PC-3 (cell line): ENCODE data around the gene VARS2.

Experiments used
- CTCF ChIP-seq: fragments of 300-600 bp; sonication (generic); conservative IDR thresholded peaks from 2 replicates; pipeline ENCODE4 v1.5.1; 2017; ENCODE audit warnings: antibody characterized with exemption, low read depth, mild to moderate bottlenecking, low read length
- EZH2 ChIP-seq: fragments of 300-600 bp; sonication (generic); IDR thresholded peaks from one replicate; pipeline ENCODE4 v1.6.1; 2017; ENCODE audit warnings: antibody characterized with exemption, mild to moderate bottlenecking, low read length; ENCODE audit not compliant: unreplicated experiment
- EZH2phosphoT487 ChIP-seq: fragments of 300-600 bp; sonication (generic); IDR thresholded peaks from 2 replicates; pipeline ENCODE4 v1.6.1; 2018; ENCODE audit warnings: mild to moderate bottlenecking, antibody characterized with exemption, low read length, borderline replicate concordance

- TF ChIP-seq CTCF (peak; percentile 40), EZH2phosphoT487 (no peak), EZH2 (no peak)
These were observed 8.4 kb downstream of the VARS2 start for GRCh38 chr6:30922447-30922852.
